SU-DHL-6 (cell line): ENCODE measurements around the gene SHLD2.

Experiments used
- H2AFZ ChIP-seq: fragments of 200-600 bp; sonication (generic); 2 replicates; pipeline ENCODE4 v1.6.1; 2014; ENCODE audit warnings: low read depth, mild to moderate bottlenecking, moderate library complexity, mixed read lengths, antibody characterized with exemption, low read length; ENCODE audit not compliant: severe bottlenecking
- H3F3A ChIP-seq: fragments of 200-600 bp; shearing (Covaris generic); 2 replicates; pipeline ENCODE4 v1.6.0; 2016; ENCODE audit warnings: antibody characterized with exemption, mild to moderate bottlenecking; ENCODE audit not compliant: insufficient read depth
- H3K27ac ChIP-seq: fragments of 200-600 bp; sonication (generic); 2 replicates; pipeline ENCODE4 v1.5.1; 2016; ENCODE audit warnings: low read depth, mild to moderate bottlenecking, low read length, moderate library complexity, mixed read lengths
- H3K27me3 ChIP-seq: fragments of 200-600 bp; sonication (generic), shearing (Covaris generic); 2 replicates; pipeline ENCODE4 v1.6.0; 2014; ENCODE audit warnings: mild to moderate bottlenecking, low read length
- H3K36me3 ChIP-seq: fragments of 200-600 bp; sonication (generic); 2 replicates; pipeline ENCODE4 v1.6.1; 2014; ENCODE audit warnings: mild to moderate bottlenecking, low read length, mixed read lengths
- H3K4me2 ChIP-seq: fragments of 300-600, 200-600 bp; shearing (Covaris generic), sonication (generic); 2 replicates; pipeline ENCODE4 v1.6.0; 2014; ENCODE audit warnings: low read length, low read depth, mild to moderate bottlenecking; ENCODE audit not compliant: poor library complexity, severe bottlenecking
- H3K4me3 ChIP-seq: fragments of 200-600 bp; sonication (generic); 2 replicates; pipeline ENCODE4 v1.5.1; 2014; ENCODE audit warnings: antibody characterized with exemption, low read length, mild to moderate bottlenecking, mixed read lengths; ENCODE audit not compliant: insufficient read depth, poor library complexity, severe bottlenecking
- H3K79me2 ChIP-seq: fragments of 200-600 bp; sonication (generic); 2 replicates; pipeline ENCODE4 v1.6.1; 2014; ENCODE audit warnings: mild to moderate bottlenecking, low read length, moderate library complexity; ENCODE audit not compliant: insufficient read depth
- H3K9ac ChIP-seq: fragments of 200-600 bp; sonication (generic); 2 replicates; pipeline ENCODE4 v1.7.0; 2014; ENCODE audit warnings: mild to moderate bottlenecking, low read length
- H3K9me2 ChIP-seq: fragments of 200-600 bp; sonication (generic); replicated peaks from 2 replicates; pipeline ENCODE4 v1.6.1; 2014; ENCODE audit warnings: low read length; ENCODE audit not compliant: insufficient read depth
- H3K9me3 ChIP-seq: fragments of 200-600 bp; sonication (generic); 2 replicates; pipeline ENCODE4 v1.6.1; 2014; ENCODE audit warnings: low read length, mixed read lengths; ENCODE audit not compliant: insufficient read depth
- H4K20me1 ChIP-seq: fragments of 200-600 bp; sonication (generic); 2 replicates; pipeline ENCODE4 v1.6.1; 2014; ENCODE audit warnings: low read depth, mild to moderate bottlenecking, antibody characterized with exemption, low read length, moderate library complexity, mixed read lengths
- CTCF ChIP-seq: fragments of 200-600 bp; sonication (generic); IDR thresholded peaks from one replicate; pipeline ENCODE4 v1.5.1; 2017; ENCODE audit warnings: antibody characterized with exemption, mild to moderate bottlenecking, low read length, moderate library complexity; ENCODE audit not compliant: insufficient read depth, poor library complexity, severe bottlenecking
- EZH2phosphoT487 ChIP-seq: fragments of 200-600 bp; sonication (generic), shearing (Covaris generic); conservative IDR thresholded peaks from 2 replicates; pipeline ENCODE4 v1.6.1; 2018; ENCODE audit warnings: mild to moderate bottlenecking, antibody characterized with exemption, low read length, moderate library complexity, mixed read lengths

SHLD2 gene

GRCh38 chr10:87053577-87054181 is 41.3 kb upstream of the SHLD2 start:
- Histone ChIP-seq H3K9ac (no peak overlapping the region), H3K36me3 (peaks cover 16% of the 10 kb centered on the region; the same call in 1 of the 2 replicates), H3K27ac (no peak overlapping the region), H3K9me2 (no peaks in the 10 kb centered on the region), H4K20me1 (no peaks in the 10 kb centered on the region), H2AFZ (no peak overlapping the region), H3K4me2 (no peak overlapping the region), H3F3A (no peaks in the 10 kb centered on the region), H3K9me3 (no peaks in the 10 kb centered on the region), H3K4me3 (no peak overlapping the region), H3K79me2 (no peaks in the 10 kb centered on the region), H3K27me3 (no peaks in the 10 kb centered on the region)
- TF ChIP-seq CTCF (no peak), EZH2phosphoT487 (no peak)

- Histone ChIP-seq H3F3A (no peaks in the 10 kb centered on the region), H3K9ac (no peak overlapping the region), H4K20me1 (no peaks in the 10 kb centered on the region), H3K36me3 (peaks cover 25% of the 10 kb centered on the region), H3K4me2 (no peak overlapping the region), H3K27me3 (no peaks in the 10 kb centered on the region), H2AFZ (no peak overlapping the region), H3K9me3 (no peaks in the 10 kb centered on the region), H3K9me2 (no peaks in the 10 kb centered on the region), H3K79me2 (no peaks in the 10 kb centered on the region), H3K4me3 (no peak overlapping the region), H3K27ac (no peak overlapping the region)
- TF ChIP-seq EZH2phosphoT487 (no peak), CTCF (no peak)
Observed at GRCh38 chr10:87054373-87055295, 40.4 kb upstream of the SHLD2 start.

GRCh38 chr10:87058171-87058570 is 36.8 kb upstream of the SHLD2 start:
- Histone ChIP-seq H3K4me3 (no peak overlapping the region), H3K79me2 (no peaks in the 10 kb centered on the region), H3K4me2 (no peak overlapping the region), H2AFZ (no peak overlapping the region), H3K9me2 (no peaks in the 10 kb centered on the region), H3F3A (no peaks in the 10 kb centered on the region), H3K9ac (no peak overlapping the region), H3K27ac (no peak overlapping the region), H3K9me3 (no peaks in the 10 kb centered on the region), H4K20me1 (no peaks in the 10 kb centered on the region), H3K36me3 (peaks cover 32% of the 10 kb centered on the region), H3K27me3 (no peaks in the 10 kb centered on the region)
- TF ChIP-seq CTCF (no peak), EZH2phosphoT487 (no peak)
